K562 (cell line): ENCODE data around the gene CD1E. TPM values are rescaled to one million over a fixed set of nuclear protein-coding genes. Genes with fewer than 3 reads are reported as not detected.

Experiments used
- ATAC-seq: fragments of 200-7000 bp; cut with Tn5 transposase; 3 replicates; pipeline ENCODE4 v1.9.1; 2020; ENCODE audit warnings: moderate library complexity
- BruUV-seq: library from RNA; stranded (reverse); fragments of 400-500 nt; replicated peaks from 2 replicates; lab custom pipeline; 2021; lab: Mats Ljungman, UMichigan
- CTCF ChIA-PET: fragments of 300-600 bp; formaldehyde crosslinking; extraction: SDS; loops from one replicate; lab custom pipeline; 2021; ENCODE audit warnings: low intra/inter-chr PET ratio; lab: Yijun Ruan, JAX
- POLR2A ChIA-PET: fragments of 300-600, 350-650 bp; sonication (Branson Sonifier 250); formaldehyde crosslinking; extraction: SDS; loops from one replicate; lab custom pipeline; 2021; ENCODE audit warnings: antibody characterized with exemption, inconsistent platforms; lab: Yijun Ruan, JAX
- DNase-seq, 4 experiments: peaks; one replicate each; pipeline versions ENCODE4 v3.0.0 to v3.0.0-alpha.2; 2011 to 2018; ENCODE audit warnings: low spot score in 3 of 4, mixed read lengths in 3 of 4; ENCODE audit errors: extremely low read depth in 1 of 4
- FAIRE-seq: peaks from 2 replicates; lab custom pipeline; 2011; peaks lifted over from hg19 to GRCh38; lab: Jason Lieb, UNC
- H2AFZ ChIP-seq: 2 replicates; pipeline ENCODE4 v1.6.0; 2011; ENCODE audit warnings: low read depth, low read length, control low read depth, inconsistent platforms
- H3K27ac ChIP-seq: fragments of 200-600 bp; 3 replicates; pipeline ENCODE4 v1.8.0; 2011; ENCODE audit warnings: low read depth, mild to moderate bottlenecking, control low read depth, inconsistent platforms, low read length, moderate library complexity, mixed read lengths; ENCODE audit errors: extremely low read depth
- H3K27me3 ChIP-seq, 2 experiments: fragments of 300-600 bp in 1 of 2; 2 replicates in 1 of 2; 3 replicates in 1 of 2; pipeline versions ENCODE4 v1.6.0 to v1.8.0; 2011; ENCODE audit warnings: inconsistent platforms in 2 of 2, low read length in 2 of 2, mild to moderate bottlenecking in 1 of 2, mixed read lengths in 1 of 2, moderate library complexity in 1 of 2; ENCODE audit not compliant: control insufficient read depth in 2 of 2, insufficient read depth in 2 of 2
- H3K36me3 ChIP-seq: fragments of 300-600 bp; 3 replicates; pipeline ENCODE4 v1.8.0; 2011; ENCODE audit warnings: mild to moderate bottlenecking, low read length, inconsistent platforms; ENCODE audit not compliant: control insufficient read depth, insufficient read depth
- H3K4me1 ChIP-seq, 2 experiments: fragments of 200-600 bp in 1 of 2; replicated peaks in 1 of 2; 2 replicates in 1 of 2; 3 replicates in 1 of 2; pipeline versions ENCODE4 v1.5.1 to v1.8.0; 2011; ENCODE audit warnings: inconsistent platforms in 2 of 2, low read length in 2 of 2, mild to moderate bottlenecking in 1 of 2, mixed read lengths in 1 of 2, moderate library complexity in 1 of 2; ENCODE audit not compliant: control insufficient read depth in 2 of 2, insufficient read depth in 2 of 2
- H3K4me2 ChIP-seq: 2 replicates; pipeline ENCODE4 v1.6.1; 2011; ENCODE audit warnings: low read length, control low read depth, inconsistent platforms, mixed read lengths; ENCODE audit not compliant: insufficient read depth
- H3K4me3 ChIP-seq: fragments of 200-600 bp; sonication (generic), shearing (Covaris generic); 2 replicates; pipeline ENCODE4 v1.5.1; 2016; ENCODE audit warnings: control low read depth, inconsistent platforms
- H3K79me2 ChIP-seq: fragments of 200-600 bp; 3 replicates; pipeline ENCODE4 v1.8.0; 2011; ENCODE audit warnings: low read length, inconsistent platforms; ENCODE audit not compliant: control insufficient read depth, insufficient read depth
- H3K9ac ChIP-seq, 2 experiments: 2 replicates each; pipeline versions ENCODE4 v1.6.0 to v1.6.1; 2011; ENCODE audit warnings: low read depth in 2 of 2, low read length in 2 of 2, control low read depth in 1 of 2, inconsistent platforms in 1 of 2, mild to moderate bottlenecking in 1 of 2, mixed read lengths in 1 of 2; ENCODE audit not compliant: insufficient read depth in 1 of 2
- H3K9me1 ChIP-seq: one replicate; pipeline ENCODE4 v1.6.0; 2011; ENCODE audit warnings: inconsistent platforms, mild to moderate bottlenecking, low read length, moderate library complexity; ENCODE audit not compliant: control insufficient read depth, insufficient read depth
- H3K9me3 ChIP-seq: replicated peaks from 2 replicates; pipeline ENCODE4 v1.5.1; 2011; ENCODE audit warnings: low read depth, low read length, inconsistent platforms; ENCODE audit not compliant: control insufficient read depth, insufficient read depth
- H4K20me1 ChIP-seq: replicated peaks from 2 replicates; pipeline ENCODE4 v1.6.1; 2011; ENCODE audit warnings: low read length, inconsistent platforms, mixed read lengths; ENCODE audit not compliant: control insufficient read depth, insufficient read depth
- BMI1 ChIP-seq: fragments of 150-350 bp; IDR thresholded peaks from 2 replicates; pipeline ENCODE4 v1.6.1; 2014; ENCODE audit warnings: low read length
- ETV5 ChIP-seq: sonication (generic); formaldehyde crosslinking; IDR thresholded peaks from 2 replicates; pipeline ENCODE4 v1.4.0; 2020; ENCODE audit warnings: low read depth, mild to moderate bottlenecking, missing genetic modification reagents
- GATA2 ChIP-seq: sonication (generic); formaldehyde crosslinking; IDR thresholded peaks from 2 replicates; pipeline ENCODE4 v1.4.0; 2020; ENCODE audit warnings: mild to moderate bottlenecking, missing genetic modification reagents
- HMGXB4 ChIP-seq: sonication (generic); formaldehyde crosslinking; IDR thresholded peaks from 2 replicates; pipeline ENCODE4 v1.8.1; 2023; ENCODE audit warnings: mild to moderate bottlenecking, missing genetic modification reagents
- HNRNPH1 ChIP-seq: fragments of 200-400 bp; formaldehyde crosslinking; optimal IDR thresholded peaks from 2 replicates; pipeline ENCODE3; 2017; ENCODE audit warnings: low read depth, mild to moderate bottlenecking, low read length, moderate library complexity
- IRF2 ChIP-seq: sonication (generic); formaldehyde crosslinking; IDR thresholded peaks from 2 replicates; pipeline ENCODE4 v1.8.1; 2022; ENCODE audit warnings: mild to moderate bottlenecking, missing genetic modification reagents
- IRF9 ChIP-seq: fragments of 450-650 bp; IDR thresholded peaks from 2 replicates; pipeline ENCODE4 v1.6.1; 2016; ENCODE audit warnings: missing biosample characterization, missing genetic modification characterization
- KLF13 ChIP-seq: fragments of 450-650 bp; IDR thresholded peaks from 2 replicates; pipeline ENCODE4 v1.6.1; 2016; ENCODE audit warnings: missing genetic modification characterization, low read depth, mild to moderate bottlenecking, missing compliant biosample characterization, moderate library complexity, borderline replicate concordance
- LARP7 ChIP-seq: fragments of 450-650 bp; IDR thresholded peaks from 2 replicates; pipeline ENCODE4 v1.6.1; 2016
- NELFE ChIP-seq: IDR thresholded peaks from 2 replicates; pipeline ENCODE4 v1.6.1; 2011; ENCODE audit warnings: mild to moderate bottlenecking; ENCODE audit not compliant: insufficient read depth, insufficient read length
- SRSF3 ChIP-seq: fragments of 200-400 bp; formaldehyde crosslinking; IDR thresholded peaks from 2 replicates; pipeline ENCODE4 v1.6.1; 2016; ENCODE audit warnings: mild to moderate bottlenecking, low read length, moderate library complexity; ENCODE audit not compliant: insufficient read depth
- SRSF9 ChIP-seq: fragments of 200-400 bp; formaldehyde crosslinking; IDR thresholded peaks from 2 replicates; pipeline ENCODE4 v1.6.1; 2017; ENCODE audit warnings: low read depth, low read length, borderline replicate concordance
- TBL1XR1 ChIP-seq, 2 experiments: IDR thresholded peaks; 2 replicates each; pipeline ENCODE4 v1.6.1; 2012; ENCODE audit warnings: improper control_type of control experiment in 2 of 2, low read length in 2 of 2, mild to moderate bottlenecking in 1 of 2
- ZHX1 ChIP-seq: fragments of 150-350 bp; conservative IDR thresholded peaks from 2 replicates; pipeline ENCODE4 v1.6.1; 2014; ENCODE audit warnings: low read length
- ZNF140 ChIP-seq: fragments of 250-450 bp; sonication (Bioruptor Pico); IDR thresholded peaks from 2 replicates; pipeline ENCODE4 v1.8.0; 2021; ENCODE audit warnings: moderate library complexity, mild to moderate bottlenecking, inconsistent platforms
- ZNF695 ChIP-seq: fragments of 450-650 bp; formaldehyde crosslinking; IDR thresholded peaks from 2 replicates; pipeline ENCODE4 v1.4.0; 2020; ENCODE audit warnings: mild to moderate bottlenecking, moderate library complexity
- ZNF830 ChIP-seq: fragments of 250-450 bp; sonication (Bioruptor Pico); IDR thresholded peaks from 2 replicates; pipeline ENCODE4 v1.5.0; 2021; ENCODE audit warnings: mild to moderate bottlenecking
- WGBS: fragments of 100-300 bp; shearing (Covaris generic); methylation state at CpG from one replicate; pipeline ENCODE4 v1.1.6; 2016; ENCODE audit warnings: low coverage, mixed read lengths; ENCODE audit not compliant: insufficient coverage; ENCODE audit errors: missing lambda C conversion rate; 5-methylcytosine and 5-hydroxymethylcytosine counted together
- in situ Hi-C: fragments of 300-500 bp; cut with MboI; formaldehyde crosslinking; loops from 4 replicates; pipeline ENCODE4 v1.15.0; 2018; ENCODE audit warnings: inconsistent platforms, mixed read lengths
- intact Hi-C: fragments of 100-400 bp; cut with micrococcal nuclease; formaldehyde crosslinking; loops from 2 replicates; pipeline ENCODE4 v1.14.2; 2022
- polyA plus RNA-seq, 8 experiments: library from polyadenylated mRNA; depleted of rRNA in 4 of 8; stranded (reverse) in 5 of 8; unstranded in 3 of 8; fragments of >200 nt; fragmentation: Nextera tagmentation in 2 of 8; fragmentation: Illumina TruSeq in 1 of 8; extraction: Ambion mirVana in 2 of 8; extraction: Trizol in 1 of 8; gene quantifications; 2 replicates each; pipeline versions ENCODE4 v1.2.1 to v1.2.3, GENCODE V29; 2011 to 2014; ENCODE audit warnings: inconsistent platforms in 1 of 8, missing spikeins in 1 of 8
- total RNA-seq, 7 experiments: library from RNA; depleted of rRNA in 6 of 7; stranded (reverse); fragments of >200 nt in 6 of 7; fragmentation: Illumina TruSeq in 2 of 7; extraction: Trizol in 2 of 7; gene quantifications; 2 replicates each; pipeline versions ENCODE4 v1.2.1 to v1.2.3, GENCODE V29; 2011 to 2021; ENCODE audit warnings: low replicate concordance in 1 of 7

The CD1E gene
- total and polyA plus RNA-seq, 9 of the 15 experiments (the other 6 are each of a cell fraction or from before 2014, with no cell fraction given) = not detected

GRCh38 chr1:158323866-158324265 is 29.8 kb upstream of the CD1E start:
- Histone ChIP-seq H3K9me1 (no peaks in the 10 kb centered on the region), H3K79me2 (no peaks in the 10 kb centered on the region), H3K4me2 (no peak overlapping the region)
- POLR2A ChIA-PET = no interaction called here
- BruUV-seq = no TSS peak
- no peak for ATAC-seq
- no peak for TF ChIP-seq IRF2
- TF ChIP-seq SRSF3 = no peak
- no peak for TF ChIP-seq ZNF830
- no peak for TF ChIP-seq ZNF140 (CRISPR knock-in tag)
- no peak for TF ChIP-seq BMI1
- TF ChIP-seq KLF13 (tag) = no peak
- TF ChIP-seq GATA2 (CRISPR knock-in tag) = no peak
- no peak for TF ChIP-seq HNRNPH1
- TF ChIP-seq NELFE = no peak
- TF ChIP-seq HMGXB4 = no peak
- no peak for TF ChIP-seq ZHX1
- no peak for TF ChIP-seq ZNF695 (CRISPR knock-in tag)
- no peak for TF ChIP-seq IRF9 (tag)
- TF ChIP-seq SRSF9 = no peak
- no peak for TF ChIP-seq ETV5
- TF ChIP-seq TBL1XR1 (IDR thresholded peaks at IDR 0.05; ENCODE audit: low read length in 2 of 2) = no peak
- TF ChIP-seq LARP7 = no peak
- TF ChIP-seq, all 486 proteins: peak for 0
- CTCF ChIA-PET = no interaction called here
- 6% methylated on average over 1 of the region's 1 CpG for WGBS
- Histone ChIP-seq H3K9ac (no peak overlapping the region), H3K4me1 (no peaks in the 10 kb centered on the region), H3K27me3 (no peaks in the 10 kb centered on the region), H4K20me1 (no peaks in the 10 kb centered on the region), H3K4me3 (no peak overlapping the region), H3K27ac (no peak overlapping the region), H2AFZ (no peak overlapping the region), H3K36me3 (no peaks in the 10 kb centered on the region), H3K9me3 (no peaks in the 10 kb centered on the region)
- intact Hi-C loops = no loop called here
- no peak for DNase-seq
- FAIRE-seq = no peak
- in situ Hi-C loops = no loop called here
